Gastroesophageal sphincter (tissue), 4 donors: ENCODE measurements around the gene CDK5. TPM values are rescaled to one million over a fixed set of nuclear protein-coding genes. Genes with fewer than 3 reads are reported as not detected.
A peak's percentile ranks its signal among the peaks of the same experiment; 100 is the strongest.

ENCODE experiments used
- ATAC-seq: fragments of 150-250 bp; one replicate; pipeline ENCODE4 v1.9.1; 2016; ENCODE audit warnings: mild to moderate bottlenecking, moderate library complexity
- H3K27ac ChIP-seq, 4 donors: fragments of 200-600 bp; sonication (generic) in 3 of 4; 1 replicate in 3 of 4; 2 replicates in 1 of 4; pipeline ENCODE4 v1.5.1; 2016 to 2019
- H3K27me3 ChIP-seq: fragments of 200-600 bp; sonication (generic); one replicate; pipeline ENCODE4 v1.5.1; 2019
- H3K36me3 ChIP-seq, 2 donors: fragments of 200-600 bp; sonication (generic); one replicate each; pipeline ENCODE4 v1.5.1; 2019; ENCODE audit warnings: control low read depth in 1 of 2
- H3K4me1 ChIP-seq, 3 donors: fragments of 200-600 bp; sonication (generic); 1 replicate in 2 of 3; 2 replicates in 1 of 3; pipeline ENCODE4 v1.5.1; 2016 to 2019; ENCODE audit warnings: control low read depth in 2 of 3
- H3K4me3 ChIP-seq, 2 donors: fragments of 200-600 bp; sonication (generic); one replicate each; pipeline ENCODE4 v1.5.1; 2019; ENCODE audit warnings: mild to moderate bottlenecking in 1 of 2, moderate library complexity in 1 of 2
- H3K9me3 ChIP-seq, 3 donors: fragments of 200-600 bp; sonication (generic); one replicate each; pipeline ENCODE4 v1.5.1; 2017 to 2019; ENCODE audit warnings: control low read depth in 2 of 3
- CTCF ChIP-seq, 4 experiments: fragments of 200-600 bp in 2 of 4; fragments of 450-650 bp in 2 of 4; sonication (generic) in 1 of 4; IDR thresholded peaks; one replicate each; pipeline ENCODE4 v1.5.1; 2017 to 2019; ENCODE audit warnings: antibody characterized with exemption in 4 of 4, mild to moderate bottlenecking in 2 of 4, moderate library complexity in 2 of 4
- EP300 ChIP-seq: sonication (generic); formaldehyde crosslinking; IDR thresholded peaks from one replicate; pipeline ENCODE4 v1.6.1; 2017; ENCODE audit warnings: antibody characterized with exemption, mild to moderate bottlenecking
- POLR2A ChIP-seq, 2 donors: fragments of 450-650 bp; IDR thresholded peaks; one replicate each; pipeline ENCODE4 v1.6.1; 2017; ENCODE audit warnings: antibody characterized with exemption in 2 of 2, mild to moderate bottlenecking in 2 of 2, moderate library complexity in 1 of 2
- POLR2AphosphoS5 ChIP-seq: sonication (generic); formaldehyde crosslinking; IDR thresholded peaks from one replicate; pipeline ENCODE4 v1.6.1; 2017; ENCODE audit warnings: antibody characterized with exemption
- WGBS, 2 donors: methylation state at CpG; one replicate each; pipeline ENCODE4 v1.1.5; 2018; ENCODE audit warnings: low coverage in 1 of 2; 5-methylcytosine and 5-hydroxymethylcytosine counted together
- total RNA-seq, 4 donors: library from RNA; depleted of rRNA; stranded (reverse); fragments of >200 nt; gene quantifications; one replicate each; pipeline ENCODE4 v1.1.0, GENCODE V29; 2016

CDK5 gene
- total RNA-seq, 4 donors from 2014 or later: 3.4 to 8.8 (median 6.4) TPM

GRCh38 chr7:151018421-151019129, 39.1 kb downstream of the CDK5 start:
- ATAC-seq: no peak
- WGBS, 2 donors: 2% methylated on average over 8 of the region's 82 CpGs; no CpG with 5 or more reads in 1 of the 2 donors

GRCh38 chr7:151017953-151018420, 39.7 kb downstream of the CDK5 start:
- peak; percentile 72 for ATAC-seq

More at GRCh38 chr7:151018421-151019129, 39.1 kb downstream of the CDK5 start:
- Histone ChIP-seq H3K9me3 (no peaks in the 10 kb centered on the region), H3K4me3 (peak overlapping the region in 1 of 2 donors; percentile 38), H3K36me3 (no peaks in the 10 kb centered on the region), H3K27me3 (peaks cover 88% of the 10 kb centered on the region), H3K27ac (no peak overlapping the region), H3K4me1 (peaks cover 0 to 30% (median 22%) of the 10 kb centered on the region in 3 donors)
- TF ChIP-seq POLR2A (IDR thresholded peaks at IDR 0.05) (no peak), CTCF (IDR thresholded peaks at IDR 0.05) (no peak), EP300 (no peak), POLR2AphosphoS5 (no peak)

GRCh38 chr7:151017370-151017952, 40.2 kb downstream of the CDK5 start:
- no peak overlapping the region for H3K4me3 ChIP-seq
- no peak for ATAC-seq
- H3K9me3 ChIP-seq: no peaks in the 10 kb centered on the region
- H3K27ac ChIP-seq: no peak overlapping the region
- H3K36me3 ChIP-seq: no peaks in the 10 kb centered on the region
- no CpG with 5 or more reads among the region's 13 CpGs for WGBS, 2 donors
- H3K4me1 ChIP-seq: peaks cover 0 to 40% (median 30%) of the 10 kb centered on the region in 3 donors
- TF ChIP-seq CTCF (IDR thresholded peaks at IDR 0.05): no peak
- TF ChIP-seq POLR2A (IDR thresholded peaks at IDR 0.05): no peak
- TF ChIP-seq POLR2AphosphoS5: no peak
- TF ChIP-seq EP300: no peak
- H3K27me3 ChIP-seq: peaks cover 93% of the 10 kb centered on the region

More at GRCh38 chr7:151017953-151018420, 39.7 kb downstream of the CDK5 start:
- no peaks in the 10 kb centered on the region for H3K36me3 ChIP-seq
- peak overlapping the region in 1 of 2 donors; percentile 38 for H3K4me3 ChIP-seq
- H3K27ac ChIP-seq: no peak overlapping the region
- H3K9me3 ChIP-seq: no peaks in the 10 kb centered on the region
- no peak for TF ChIP-seq POLR2A (IDR thresholded peaks at IDR 0.05)
- no peak for TF ChIP-seq EP300
- TF ChIP-seq CTCF (IDR thresholded peaks at IDR 0.05): peak in 3 of 4 experiments; percentile 76 to 92 (median 81)
- no peak for TF ChIP-seq POLR2AphosphoS5
- peaks cover 0 to 36% (median 28%) of the 10 kb centered on the region in 3 donors for H3K4me1 ChIP-seq
- peaks cover 88% of the 10 kb centered on the region for H3K27me3 ChIP-seq
- WGBS, 2 donors: 3 to 20% methylated on average over 1 to 17 of the region's 34 CpGs

- Histone ChIP-seq H3K9me3 (no peaks in the 10 kb centered on the region), H3K27ac (no peak overlapping the region), H3K36me3 (no peaks in the 10 kb centered on the region), H3K4me3 (no peak overlapping the region), H3K27me3 (peaks cover 98% of the 10 kb centered on the region), H3K4me1 (peaks cover 0 to 40% (median 30%) of the 10 kb centered on the region in 3 donors)
- ATAC-seq: no peak
- TF ChIP-seq POLR2A (IDR thresholded peaks at IDR 0.05): no peak
- TF ChIP-seq POLR2AphosphoS5: no peak
- no peak for TF ChIP-seq CTCF (IDR thresholded peaks at IDR 0.05)
- TF ChIP-seq EP300: no peak
- 90% methylated on average over 2 of the region's 15 CpGs; no CpG with 5 or more reads in 1 of the 2 donors for WGBS, 2 donors
Observed at GRCh38 chr7:151016942-151017341, 40.8 kb downstream of the CDK5 start.
